Mesenchymal stem cell (in vitro differentiated cells and primary cell): ENCODE measurements around the gene MSL1.

Experiments
- DNase-seq: peaks from one replicate; pipeline ENCODE4 v3.0.0-alpha.2; 2013
- H2AFZ ChIP-seq: one replicate; pipeline ENCODE4 v1.6.1; 2013; ENCODE audit warnings: low read depth, mild to moderate bottlenecking, control low read depth, inconsistent platforms, low read length, moderate library complexity
- H2AK5ac ChIP-seq: 2 replicates; pipeline ENCODE4 v1.6.1; 2013; ENCODE audit warnings: low read length, moderate library complexity, mild to moderate bottlenecking, inconsistent platforms; ENCODE audit not compliant: severe bottlenecking
- H2BK120ac ChIP-seq: one replicate; pipeline ENCODE4 v1.6.1; 2013; ENCODE audit warnings: low read depth, mild to moderate bottlenecking, inconsistent platforms, low read length, moderate library complexity
- H2BK12ac ChIP-seq, 2 experiments: one replicate each; pipeline ENCODE4 v1.6.1; 2013; ENCODE audit warnings: inconsistent platforms in 2 of 2, low read length in 2 of 2, mild to moderate bottlenecking in 2 of 2, moderate library complexity in 2 of 2, control low read depth in 1 of 2
- H2BK15ac ChIP-seq: one replicate; pipeline ENCODE4 v1.6.1; 2013; ENCODE audit warnings: mild to moderate bottlenecking, low read depth, inconsistent platforms; ENCODE audit not compliant: poor library complexity, severe bottlenecking
- H2BK5ac ChIP-seq: 2 replicates; pipeline ENCODE4 v1.6.1; 2013; ENCODE audit warnings: low read depth, mild to moderate bottlenecking, low read length, control low read depth, inconsistent platforms; ENCODE audit not compliant: poor library complexity, severe bottlenecking
- H3K14ac ChIP-seq, 2 experiments: one replicate each; pipeline ENCODE4 v1.6.1; 2013; ENCODE audit warnings: inconsistent platforms in 2 of 2, low read length in 2 of 2, control low read depth in 1 of 2, mild to moderate bottlenecking in 1 of 2, moderate library complexity in 1 of 2
- H3K18ac ChIP-seq, 2 experiments: one replicate each; pipeline ENCODE4 v1.6.1; 2013; ENCODE audit warnings: inconsistent platforms in 2 of 2, low read length in 2 of 2, control low read depth in 1 of 2, low read depth in 1 of 2, mild to moderate bottlenecking in 1 of 2
- H3K23ac ChIP-seq, 2 experiments: one replicate each; pipeline ENCODE4 v1.6.1; 2013; ENCODE audit warnings: inconsistent platforms in 2 of 2, low read length in 2 of 2, mild to moderate bottlenecking in 2 of 2, moderate library complexity in 2 of 2, control low read depth in 1 of 2
- H3K27ac ChIP-seq: 2 replicates; pipeline ENCODE4 v1.5.1; 2013; ENCODE audit warnings: mild to moderate bottlenecking, moderate library complexity, low read length, control low read depth, inconsistent platforms; ENCODE audit not compliant: poor library complexity, severe bottlenecking
- H3K27me3 ChIP-seq, 2 experiments: 2 replicates each; pipeline versions ENCODE4 v1.6.1 to v1.7.0; 2013; ENCODE audit warnings: low read length in 2 of 2, mild to moderate bottlenecking in 2 of 2, moderate library complexity in 2 of 2, control low read depth in 1 of 2, inconsistent platforms in 1 of 2; ENCODE audit not compliant: control insufficient read depth in 1 of 2, insufficient read depth in 1 of 2
- H3K36me3 ChIP-seq, 2 experiments: 2 replicates each; pipeline versions ENCODE4 v1.6.1 to v1.7.0; 2013; ENCODE audit warnings: low read length in 2 of 2, control low read depth in 1 of 2, inconsistent platforms in 1 of 2, low read depth in 1 of 2, mild to moderate bottlenecking in 1 of 2; ENCODE audit not compliant: insufficient read depth in 2 of 2, control insufficient read depth in 1 of 2
- H3K4ac ChIP-seq, 2 experiments: one replicate each; pipeline ENCODE4 v1.6.1; 2013; ENCODE audit warnings: inconsistent platforms in 2 of 2, low read length in 2 of 2, mild to moderate bottlenecking in 2 of 2, moderate library complexity in 2 of 2, control low read depth in 1 of 2, low read depth in 1 of 2
- H3K4me1 ChIP-seq: 2 replicates; pipeline ENCODE4 v1.6.1; 2013; ENCODE audit warnings: low read depth, low read length, control low read depth; ENCODE audit not compliant: control insufficient read depth, insufficient read depth
- H3K4me2 ChIP-seq: 2 replicates; pipeline ENCODE4 v1.6.1; 2013; ENCODE audit warnings: low read length, mild to moderate bottlenecking, inconsistent platforms; ENCODE audit not compliant: poor library complexity, severe bottlenecking
- H3K4me3 ChIP-seq, 2 experiments: 2 replicates each; pipeline versions ENCODE4 v1.5.1 to v1.7.0; 2013; ENCODE audit warnings: low read length in 2 of 2, mild to moderate bottlenecking in 2 of 2, control low read depth in 1 of 2, low read depth in 1 of 2; ENCODE audit not compliant: insufficient read depth in 1 of 2
- H3K79me1 ChIP-seq: replicated peaks from 2 replicates; pipeline ENCODE4 v1.6.1; 2013; ENCODE audit warnings: mild to moderate bottlenecking, control low read depth, low read length, inconsistent platforms; ENCODE audit not compliant: poor library complexity, severe bottlenecking
- H3K9ac ChIP-seq: 2 replicates; pipeline ENCODE4 v1.7.0; 2013; ENCODE audit warnings: mild to moderate bottlenecking, low read length, moderate library complexity
- H3K9me3 ChIP-seq: 2 replicates; pipeline ENCODE4 v1.7.0; 2013; ENCODE audit warnings: mild to moderate bottlenecking, low read length; ENCODE audit not compliant: control insufficient read depth
- H4K8ac ChIP-seq: one replicate; pipeline ENCODE4 v1.6.1; 2013; ENCODE audit warnings: inconsistent platforms, mild to moderate bottlenecking, low read length, moderate library complexity
- H4K91ac ChIP-seq: one replicate; pipeline ENCODE4 v1.6.1; 2013; ENCODE audit warnings: mild to moderate bottlenecking, low read length, inconsistent platforms
- WGBS: methylation state at CpG from one replicate; pipeline ENCODE4 v1.1.7; 2013; ENCODE audit warnings: mixed read lengths; 5-methylcytosine and 5-hydroxymethylcytosine counted together

Gene MSL1

GRCh38 chr17:40157973-40158372 lies 36.2 kb downstream of the MSL1 start:
- H2BK12ac ChIP-seq = no peak overlapping the region
- H3K27me3 ChIP-seq = no peaks in the 10 kb centered on the region
- H3K14ac ChIP-seq = no peak overlapping the region
- no peak overlapping the region for H3K9ac ChIP-seq
- peaks cover 35% of the 10 kb centered on the region for H3K79me1 ChIP-seq
- no peak overlapping the region for H3K4ac ChIP-seq
- no peak overlapping the region for H3K27ac ChIP-seq
- no peak overlapping the region for H2AFZ ChIP-seq
- H4K91ac ChIP-seq = no peak overlapping the region
- 97% methylated on average over 2 of the region's 2 CpGs for WGBS
- H3K4me3 ChIP-seq = no peak overlapping the region
- H2AK5ac ChIP-seq = no peak overlapping the region
- no peak overlapping the region for H3K23ac ChIP-seq
- DNase-seq = no peak
- no peak overlapping the region for H3K18ac ChIP-seq
- no peak overlapping the region for H4K8ac ChIP-seq
- no peaks in the 10 kb centered on the region for H3K9me3 ChIP-seq
- H3K36me3 ChIP-seq = peaks cover 35 to 50% of the 10 kb centered on the region in 2 experiments
- no peak overlapping the region for H2BK120ac ChIP-seq
- no peak overlapping the region for H3K4me2 ChIP-seq
- H2BK5ac ChIP-seq = no peak overlapping the region
- H2BK15ac ChIP-seq = no peak overlapping the region
- H3K4me1 ChIP-seq = no peaks in the 10 kb centered on the region

GRCh38 chr17:40158438-40159013 lies 36.8 kb downstream of the MSL1 start:
- Histone ChIP-seq H2AK5ac (no peak overlapping the region), H3K4me3 (no peak overlapping the region), H3K27ac (no peak overlapping the region), H3K79me1 (peaks cover 39% of the 10 kb centered on the region), H3K9ac (no peak overlapping the region), H2BK15ac (no peak overlapping the region), H3K4me1 (no peaks in the 10 kb centered on the region), H3K4me2 (no peak overlapping the region), H2BK5ac (no peak overlapping the region), H3K27me3 (no peaks in the 10 kb centered on the region), H3K18ac (no peak overlapping the region), H2BK120ac (no peak overlapping the region), H3K23ac (no peak overlapping the region), H2AFZ (no peak overlapping the region), H3K9me3 (no peaks in the 10 kb centered on the region), H3K36me3 (peaks cover 39 to 50% of the 10 kb centered on the region in 2 experiments), H3K14ac (no peak overlapping the region), H4K91ac (no peak overlapping the region), H4K8ac (no peak overlapping the region), H2BK12ac (no peak overlapping the region), H3K4ac (no peak overlapping the region)
- DNase-seq = no peak
- WGBS = 88% methylated on average over 3 of the region's 3 CpGs

GRCh38 chr17:40159456-40159855 lies 37.7 kb downstream of the MSL1 start:
- H4K8ac ChIP-seq = no peak overlapping the region
- peaks cover 45 to 50% of the 10 kb centered on the region in 2 experiments for H3K36me3 ChIP-seq
- no peak overlapping the region for H3K14ac ChIP-seq
- H3K23ac ChIP-seq = no peak overlapping the region
- H3K27me3 ChIP-seq = no peaks in the 10 kb centered on the region
- no peak overlapping the region for H3K4ac ChIP-seq
- H3K4me1 ChIP-seq = no peaks in the 10 kb centered on the region
- no peak overlapping the region for H3K4me2 ChIP-seq
- no peak overlapping the region for H2AK5ac ChIP-seq
- H2BK15ac ChIP-seq = no peak overlapping the region
- H4K91ac ChIP-seq = no peak overlapping the region
- H2BK120ac ChIP-seq = no peak overlapping the region
- no peak overlapping the region for H3K4me3 ChIP-seq
- no peaks in the 10 kb centered on the region for H3K9me3 ChIP-seq
- whole genome bisulfite sequencing = 97% methylated on average over 6 of the region's 6 CpGs
- no peak overlapping the region for H2BK12ac ChIP-seq
- H3K79me1 ChIP-seq = peaks cover 40% of the 10 kb centered on the region
- H3K18ac ChIP-seq = no peak overlapping the region
- H3K9ac ChIP-seq = no peak overlapping the region
- H2AFZ ChIP-seq = no peak overlapping the region
- no peak for DNase-seq
- no peak overlapping the region for H2BK5ac ChIP-seq
- no peak overlapping the region for H3K27ac ChIP-seq

- Histone ChIP-seq H3K4ac (no peak overlapping the region), H2AK5ac (peak overlapping the region; percentile 0), H3K4me3 (no peak overlapping the region), H4K8ac (peak overlapping the region; percentile 12), H3K4me1 (peaks cover 7% of the 10 kb centered on the region), H3K27me3 (no peaks in the 10 kb centered on the region), H2BK5ac (no peak overlapping the region), H3K9ac (peak overlapping the region; percentile 34), H3K79me1 (peaks cover 30% of the 10 kb centered on the region), H3K9me3 (no peaks in the 10 kb centered on the region), H2AFZ (no peak overlapping the region), H3K18ac (peak overlapping the region in 1 of 2 experiments; percentile 4), H2BK12ac (no peak overlapping the region), H4K91ac (no peak overlapping the region), H2BK15ac (no peak overlapping the region), H3K36me3 (peaks cover 73 to 93% of the 10 kb centered on the region in 2 experiments), H2BK120ac (no peak overlapping the region), H3K27ac (peak overlapping the region; percentile 68), H3K4me2 (no peak overlapping the region), H3K23ac (no peak overlapping the region), H3K14ac (no peak overlapping the region)
- 98% methylated on average over 3 of the region's 3 CpGs for WGBS
- DNase-seq = no peak
Measured at GRCh38 chr17:40167685-40168261, 46.0 kb downstream of the MSL1 start.
